GM19025 (cell line): ENCODE data around the gene PPL.
"Not testable (repeated sequence)": the region's sequence is repeated elsewhere in the genome, so short reads cannot be mapped to it uniquely, and the experiment has no call there.

Source experiments
- ATAC-seq: cut with Tn5 transposase; IDR thresholded peaks from one replicate; pipeline ENCODE4 v1.9.1; 2021; ENCODE audit warnings: mild to moderate bottlenecking, low read depth, moderate library complexity; ENCODE audit not compliant: unreplicated experiment

Gene PPL

DNA sequence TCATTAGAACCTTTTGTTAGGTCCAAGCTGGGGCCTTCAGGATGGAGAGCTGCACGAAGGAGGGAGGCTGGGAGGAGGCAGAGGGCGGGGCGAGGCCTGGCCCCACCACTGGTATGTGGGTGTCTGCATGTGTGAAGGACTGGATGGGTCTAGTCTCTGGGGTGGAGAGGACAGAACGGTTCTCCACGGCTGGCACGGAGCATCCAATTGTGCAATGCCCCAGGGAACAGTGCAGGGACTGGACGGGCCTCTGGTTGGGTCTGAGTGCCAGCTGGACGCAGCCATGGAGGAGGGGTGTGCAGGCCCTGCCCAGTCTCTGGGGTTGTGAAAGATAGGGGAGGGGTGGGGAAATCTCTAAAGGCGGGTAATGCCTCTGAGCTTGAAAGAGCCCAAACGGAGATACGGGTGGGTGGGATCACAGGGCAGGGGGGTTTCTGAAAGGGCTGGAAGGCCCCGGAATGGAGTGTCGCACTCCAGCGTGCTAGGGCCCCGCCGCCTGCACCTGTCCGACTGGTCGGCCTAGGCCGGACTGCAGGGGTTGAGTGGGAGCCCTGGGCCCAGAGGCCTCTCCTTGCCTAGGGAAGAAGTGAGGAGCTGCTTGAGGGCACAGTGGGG is 1.6 kb downstream of the PPL start:
- ATAC-seq, result no peak

- no peak for ATAC-seq
Observed at GRCh38 chr16:4934591-4934990, 2.4 kb downstream of the PPL start.

- no peak for ATAC-seq
Observed at GRCh38 chr16:4933871-4934395, 3.0 kb downstream of the PPL start.

DNA sequence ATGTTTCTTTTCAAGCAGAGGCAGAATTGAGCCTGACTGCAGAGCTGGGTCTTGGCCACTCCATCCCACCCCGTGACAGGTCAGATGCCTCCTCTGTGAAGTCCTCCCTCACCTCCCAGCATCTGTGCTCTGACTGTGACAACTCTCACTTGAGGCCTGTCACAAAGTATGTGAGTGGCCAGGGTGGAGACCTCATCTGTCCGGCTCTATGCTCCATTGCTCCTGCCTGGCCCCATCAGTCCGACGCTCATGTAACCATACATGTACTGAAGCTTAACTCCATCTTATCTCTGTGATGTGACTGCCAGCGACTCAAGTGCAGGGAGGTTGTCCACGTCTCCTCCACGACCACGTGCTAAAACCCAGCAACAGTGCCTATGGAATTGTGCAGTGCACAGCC is 3.5 kb downstream of the PPL start:
- ATAC-seq, result no peak

DNA sequence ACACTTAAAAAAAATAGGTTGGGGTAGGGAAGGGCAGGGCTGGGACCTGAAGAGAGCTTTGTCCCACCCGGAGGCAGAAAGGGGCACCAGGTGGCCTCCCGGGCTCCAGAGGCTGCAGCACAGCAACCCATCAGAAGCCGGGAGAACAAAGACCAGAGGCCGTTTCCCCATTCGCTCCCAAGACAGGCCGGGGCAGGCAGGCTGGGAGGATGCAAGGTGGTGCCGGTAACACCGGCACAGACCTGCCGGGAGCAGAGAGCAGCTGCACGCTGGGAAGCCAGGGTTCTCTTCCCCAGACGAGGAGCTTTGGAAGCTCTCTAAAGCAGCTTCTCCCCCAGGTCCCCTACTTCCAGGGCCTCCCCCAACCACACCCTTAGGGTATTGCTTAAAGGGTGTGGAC is 5.6 kb downstream of the PPL start:
- ATAC-seq, result no peak

DNA sequence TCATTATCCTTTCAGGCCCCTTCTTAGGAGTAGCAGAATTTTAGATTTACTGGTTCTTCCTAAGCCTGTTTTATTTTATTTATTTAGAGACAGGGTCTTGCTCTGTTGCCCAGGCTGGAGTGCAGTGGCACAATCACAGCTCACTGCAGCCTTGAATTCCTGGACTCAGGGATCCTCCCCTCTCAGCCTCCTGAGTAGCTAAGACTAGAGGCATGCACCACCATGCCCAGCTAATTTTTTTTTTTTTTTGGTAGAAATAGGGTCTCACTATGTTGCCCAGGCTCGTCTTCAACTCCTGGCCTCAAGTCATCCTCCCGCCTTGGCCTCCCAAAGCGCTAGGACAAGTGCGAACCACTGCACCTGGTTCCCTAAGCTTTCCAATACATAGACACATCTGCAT is 7.3 kb downstream of the PPL start:
- not testable (repeated sequence) for ATAC-seq

DNA sequence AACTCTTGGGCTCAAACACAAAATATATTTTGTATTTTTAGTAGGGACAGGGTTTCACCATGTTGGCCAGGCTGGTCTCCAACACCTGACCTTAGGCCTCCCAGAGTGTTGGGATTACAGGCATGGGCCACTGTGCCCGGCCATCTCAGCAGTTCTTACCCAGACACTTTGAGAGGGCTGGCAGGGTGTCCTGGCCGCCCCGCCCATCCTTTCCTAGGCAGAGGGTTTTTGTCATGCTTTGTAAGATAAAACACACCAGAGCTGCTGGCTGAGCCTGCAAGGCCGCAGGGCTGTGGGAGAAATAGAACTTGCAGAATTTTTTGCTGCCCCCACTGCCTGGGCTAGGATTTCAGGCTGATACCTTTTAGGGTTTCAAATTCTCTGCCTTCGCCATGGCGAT is 8.7 kb downstream of the PPL start:
- ATAC-seq, result no peak

GRCh38 chr16:4927661-4928060 is 9.3 kb downstream of the PPL start:
- no peak for ATAC-seq

GRCh38 chr16:4926928-4927327 is 10.0 kb downstream of the PPL start:
- no peak for ATAC-seq

- no peak for ATAC-seq
Observed at GRCh38 chr16:4925791-4926190, 11.2 kb downstream of the PPL start.

DNA sequence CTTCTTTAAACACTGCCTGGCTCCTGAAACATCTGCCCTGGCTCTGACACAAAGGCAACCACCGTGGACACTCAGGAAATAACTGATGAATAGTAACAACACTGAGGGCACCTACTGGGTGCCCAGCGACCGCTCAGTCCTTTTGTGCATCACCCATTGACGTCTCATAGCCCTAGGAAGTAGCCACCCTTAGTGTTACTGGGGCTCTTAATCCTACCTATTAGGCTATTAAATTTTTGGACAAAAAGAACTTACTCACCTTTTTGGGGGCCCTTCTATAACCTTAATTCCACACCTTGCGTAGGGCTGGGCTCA is 11.7 kb downstream of the PPL start:
- ATAC-seq, result no peak

- no peak for ATAC-seq
Observed at GRCh38 chr16:4924593-4925292, 12.2 kb downstream of the PPL start.

DNA sequence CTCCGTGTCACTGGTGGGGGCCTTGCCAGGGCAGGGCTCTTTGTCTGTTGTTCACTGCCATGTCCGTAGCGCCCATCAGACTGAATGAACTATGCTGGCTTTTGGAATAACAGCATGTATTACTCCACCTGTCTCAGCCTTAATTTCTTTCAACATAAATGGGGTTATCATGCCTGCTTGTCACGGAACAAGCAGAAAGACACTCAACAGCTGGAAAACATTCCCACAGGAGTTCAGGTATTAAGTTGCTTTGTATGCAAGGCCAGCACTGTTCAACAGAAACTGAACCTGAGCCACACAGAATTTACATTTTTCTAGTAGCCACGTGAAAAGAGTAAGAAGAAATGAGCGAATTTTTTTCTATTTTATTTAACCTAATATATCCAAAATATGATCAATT is 13.1 kb downstream of the PPL start:
- ATAC-seq, result no peak

DNA sequence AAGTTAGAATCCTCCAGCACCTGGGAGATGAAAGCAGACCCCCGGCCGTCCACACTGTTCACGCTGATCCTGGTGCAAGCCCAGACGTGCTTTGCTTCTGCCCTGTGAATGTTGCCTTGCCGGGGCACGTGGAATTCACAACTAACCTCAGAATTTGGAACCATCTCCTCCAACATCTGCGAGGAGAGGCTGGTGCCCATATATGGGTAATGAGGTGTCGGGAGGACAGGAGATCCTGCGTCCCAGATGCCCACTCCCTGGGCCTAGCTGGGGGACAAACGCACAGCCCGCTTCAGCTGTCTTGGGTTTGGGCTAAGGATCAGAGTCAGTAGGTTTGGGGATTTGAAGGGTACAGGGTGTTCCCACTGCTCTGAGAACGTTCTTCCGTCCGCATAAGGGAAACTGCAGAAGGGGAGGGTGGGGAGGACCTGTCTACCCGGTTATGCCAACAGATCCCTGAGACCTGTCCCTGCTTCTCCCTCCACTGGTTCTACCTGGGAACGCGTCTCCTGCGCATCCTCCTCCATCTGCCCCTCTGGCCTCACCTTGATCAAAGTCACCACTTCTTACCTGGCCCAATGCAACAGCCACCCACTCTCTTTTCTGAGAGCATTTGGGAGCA is 14.1 kb downstream of the PPL start:
- no peak for ATAC-seq

DNA sequence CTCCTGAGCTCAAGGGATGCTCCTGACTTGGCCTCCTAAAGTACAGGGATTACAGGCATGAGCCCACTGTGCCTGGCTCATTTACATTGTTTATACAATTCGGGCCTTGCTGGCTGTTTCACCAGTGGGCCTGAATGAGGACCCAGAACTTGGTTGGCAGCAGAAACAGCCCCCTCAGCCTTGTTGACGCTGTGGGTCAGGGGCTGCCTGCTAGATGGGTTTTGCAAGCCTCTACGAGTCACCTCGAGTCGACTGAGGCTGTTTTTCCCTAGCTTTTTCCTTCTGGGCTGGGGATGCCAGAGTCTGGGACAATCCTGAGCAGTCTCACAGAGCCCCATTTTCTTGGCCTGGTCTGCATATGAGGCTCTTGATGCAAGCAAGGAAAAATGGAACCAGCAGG is 16.1 kb downstream of the PPL start:
- ATAC-seq, result no peak

GRCh38 chr16:4918781-4919251 is 18.1 kb downstream of the PPL start:
- ATAC-seq, result no peak

DNA sequence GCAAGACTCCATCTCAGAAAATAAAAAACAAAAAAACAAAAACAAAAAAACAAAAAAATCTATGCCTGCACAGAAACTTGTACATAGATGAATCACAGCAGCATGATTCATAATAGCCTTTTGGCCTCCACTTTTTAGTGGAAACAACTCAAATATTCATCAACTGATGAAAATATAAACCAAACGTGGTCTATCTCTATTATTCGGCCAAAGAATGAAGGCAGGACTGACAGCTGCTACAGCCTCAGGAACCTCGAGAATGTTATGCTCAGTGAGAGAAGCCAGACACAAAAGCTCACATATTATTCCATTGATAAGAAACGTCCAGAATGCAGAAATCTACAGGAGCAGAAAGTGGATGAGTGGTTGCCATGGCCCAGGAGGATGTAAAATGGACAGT is 19.8 kb downstream of the PPL start:
- ATAC-seq, result no peak

GRCh38 chr16:4915226-4915761 is 21.7 kb downstream of the PPL start:
- ATAC-seq, result no peak

- ATAC-seq, result no peak
Observed at GRCh38 chr16:4914528-4915225, 22.3 kb downstream of the PPL start.

DNA sequence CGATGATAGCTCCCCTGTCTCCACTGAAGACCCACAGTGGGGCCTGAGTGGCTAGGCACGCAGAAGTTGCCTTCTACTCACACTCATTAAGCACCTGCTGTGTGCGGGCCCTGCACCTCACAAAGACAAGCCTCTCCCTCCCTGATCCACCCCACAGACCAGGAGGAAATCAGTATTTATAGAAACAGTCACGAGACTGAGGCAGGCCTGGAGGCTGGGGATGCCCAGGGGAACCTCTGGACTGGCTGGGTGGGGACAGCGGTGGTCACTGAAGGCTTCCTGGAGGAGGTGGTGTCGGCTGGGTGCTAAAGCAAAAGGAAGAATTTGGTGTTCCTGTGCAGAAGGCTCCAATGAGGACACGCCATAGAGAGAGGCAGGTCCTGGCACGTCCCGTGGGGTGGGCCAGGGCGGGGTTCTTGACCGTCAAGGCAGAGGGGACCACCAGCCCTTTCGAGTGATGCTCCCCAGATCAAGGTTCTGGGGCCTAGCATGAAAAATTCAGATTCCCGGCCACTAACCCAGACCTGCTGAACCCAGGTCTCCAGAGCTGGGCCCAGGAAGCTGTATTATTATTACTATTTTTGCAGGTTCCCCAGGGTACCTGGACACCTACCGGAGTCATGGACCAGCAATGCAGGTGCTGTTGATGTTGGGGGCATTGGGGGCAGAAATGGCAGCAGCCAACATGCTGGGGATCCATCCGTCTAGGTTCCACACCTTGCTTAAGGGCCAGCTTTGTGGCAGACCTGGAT is 23.0 kb downstream of the PPL start:
- ATAC-seq, result no peak
